Measurements from ENCODE around the gene TCAF1.
"Not testable (repeated sequence)": the region's sequence is repeated elsewhere in the genome, so short reads cannot be mapped to it uniquely, and the experiment has no call there.

TCAF1 gene

DNA sequence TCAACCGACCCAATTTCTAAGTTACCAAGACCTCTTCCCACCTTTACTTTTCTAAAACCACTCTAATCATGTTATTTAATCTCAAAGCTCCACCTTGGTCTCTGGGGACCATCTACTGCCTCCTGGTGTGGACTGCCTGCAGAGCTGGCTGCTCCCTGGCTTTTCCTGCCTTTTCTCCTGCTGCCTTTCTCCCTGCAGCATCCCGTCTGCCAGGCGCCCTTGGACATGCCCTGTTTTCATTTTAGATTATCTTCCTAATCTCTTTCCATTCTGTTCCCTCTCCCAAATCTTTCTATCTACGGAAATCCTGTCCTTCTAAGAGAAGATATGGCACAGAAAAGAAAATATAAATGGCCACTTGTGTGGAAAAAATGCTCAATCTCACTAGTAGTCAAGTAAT is 23.1 kb downstream of the TCAF1 start:
- no peaks in the 10 kb centered on the region for H3K9me2 ChIP-seq (replicated peaks; ENCODE audit: low read depth, low read length)
- H3K4me2 ChIP-seq (ENCODE audit: low read depth, low read length, poor library complexity, severe bottlenecking), result no peak overlapping the region
- H3K27me3 ChIP-seq (ENCODE audit: insufficient read depth, low read length, poor library complexity, severe bottlenecking), result no peaks in the 10 kb centered on the region
- H3K9me3 ChIP-seq (ENCODE audit: insufficient read depth, low read depth, low read length), result no peaks in the 10 kb centered on the region
- no peak for TF ChIP-seq EZH2phosphoT487 (IDR thresholded peaks at IDR 0.05; ENCODE audit: borderline replicate concordance)
- TF ChIP-seq CTCF (conservative IDR thresholded peaks at IDR 0.05; ENCODE audit: low read length), result no peak
- H3K36me3 ChIP-seq (ENCODE audit: insufficient read depth, low read length), result no peaks in the 10 kb centered on the region
- H3K79me2 ChIP-seq (ENCODE audit: insufficient read depth, low read length), result no peaks in the 10 kb centered on the region
- H3K4me1 ChIP-seq (ENCODE audit: insufficient read depth, low read length, poor library complexity, severe bottlenecking), result no peaks in the 10 kb centered on the region
- H3F3A ChIP-seq (ENCODE audit: low read depth), result no peaks in the 10 kb centered on the region
- no peaks in the 10 kb centered on the region for H4K20me1 ChIP-seq (ENCODE audit: insufficient read depth, low read length, poor library complexity, severe bottlenecking)
- no peak overlapping the region for H3K4me3 ChIP-seq (ENCODE audit: low read length, poor library complexity, severe bottlenecking)
- H2AFZ ChIP-seq (ENCODE audit: low read length), result no peak overlapping the region
- no peak overlapping the region for H3K9ac ChIP-seq (ENCODE audit: low read depth, low read length, poor library complexity, severe bottlenecking)

GRCh38 chr7:143877098-143877497 is 24.9 kb downstream of the TCAF1 start:
- Histone ChIP-seq H3K4me2 (ENCODE audit: low read depth, low read length, poor library complexity, severe bottlenecking) (no peak overlapping the region), H3K9me2 (replicated peaks; ENCODE audit: low read depth, low read length) (no peaks in the 10 kb centered on the region), H3K27me3 (ENCODE audit: insufficient read depth, low read length, poor library complexity, severe bottlenecking) (no peaks in the 10 kb centered on the region), H3K4me3 (ENCODE audit: low read length, poor library complexity, severe bottlenecking) (no peak overlapping the region), H4K20me1 (ENCODE audit: insufficient read depth, low read length, poor library complexity, severe bottlenecking) (no peaks in the 10 kb centered on the region), H3K9ac (ENCODE audit: low read depth, low read length, poor library complexity, severe bottlenecking) (no peak overlapping the region), H3K36me3 (ENCODE audit: insufficient read depth, low read length) (no peaks in the 10 kb centered on the region), H3K9me3 (ENCODE audit: insufficient read depth, low read depth, low read length) (no peaks in the 10 kb centered on the region), H3K79me2 (ENCODE audit: insufficient read depth, low read length) (no peaks in the 10 kb centered on the region), H3K4me1 (ENCODE audit: insufficient read depth, low read length, poor library complexity, severe bottlenecking) (no peaks in the 10 kb centered on the region), H2AFZ (ENCODE audit: low read length) (no peak overlapping the region), H3F3A (ENCODE audit: low read depth) (no peaks in the 10 kb centered on the region)
- TF ChIP-seq CTCF (conservative IDR thresholded peaks at IDR 0.05; ENCODE audit: low read length) (no peak), EZH2phosphoT487 (IDR thresholded peaks at IDR 0.05; ENCODE audit: borderline replicate concordance) (no peak)

- Histone ChIP-seq H3K4me2 (ENCODE audit: low read depth, low read length, poor library complexity, severe bottlenecking) (no peak overlapping the region), H3K4me1 (ENCODE audit: insufficient read depth, low read length, poor library complexity, severe bottlenecking) (no peaks in the 10 kb centered on the region), H3K27me3 (ENCODE audit: insufficient read depth, low read length, poor library complexity, severe bottlenecking) (no peaks in the 10 kb centered on the region), H3K4me3 (ENCODE audit: low read length, poor library complexity, severe bottlenecking) (no peak overlapping the region), H3K9me2 (replicated peaks; ENCODE audit: low read depth, low read length) (no peaks in the 10 kb centered on the region), H3K9ac (ENCODE audit: low read depth, low read length, poor library complexity, severe bottlenecking) (no peak overlapping the region), H3K36me3 (ENCODE audit: insufficient read depth, low read length) (no peaks in the 10 kb centered on the region), H3K79me2 (ENCODE audit: insufficient read depth, low read length) (no peaks in the 10 kb centered on the region), H3K9me3 (ENCODE audit: insufficient read depth, low read depth, low read length) (no peaks in the 10 kb centered on the region), H3F3A (ENCODE audit: low read depth) (no peaks in the 10 kb centered on the region), H4K20me1 (ENCODE audit: insufficient read depth, low read length, poor library complexity, severe bottlenecking) (no peaks in the 10 kb centered on the region), H2AFZ (ENCODE audit: low read length) (no peak overlapping the region)
- TF ChIP-seq EZH2phosphoT487 (IDR thresholded peaks at IDR 0.05; ENCODE audit: borderline replicate concordance), result no peak
- TF ChIP-seq CTCF (conservative IDR thresholded peaks at IDR 0.05; ENCODE audit: low read length), result no peak
Observed at GRCh38 chr7:143876218-143876617, 25.8 kb downstream of the TCAF1 start.

DNA sequence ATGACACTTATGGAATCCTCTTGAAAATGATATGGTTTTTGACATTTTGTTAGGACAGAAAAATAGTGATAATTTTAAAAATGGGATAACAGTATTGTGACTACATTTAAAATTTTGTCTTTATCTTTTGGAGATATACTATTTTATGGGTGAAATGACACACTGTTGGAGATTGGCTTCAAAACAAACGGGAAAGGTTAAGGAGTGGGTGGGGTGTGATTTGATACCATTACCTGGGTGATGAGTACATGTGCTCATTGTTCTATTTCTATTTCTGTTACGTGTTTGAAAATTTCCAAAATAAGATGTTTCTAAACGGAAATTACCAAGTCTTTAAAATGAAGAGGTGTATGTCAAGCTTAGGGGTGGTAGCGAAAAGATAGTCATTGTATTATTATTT is 28.7 kb downstream of the TCAF1 start:
- H3K4me2 ChIP-seq (ENCODE audit: low read depth, low read length, poor library complexity, severe bottlenecking); H3K36me3 ChIP-seq (ENCODE audit: insufficient read depth, low read length); H3K79me2 ChIP-seq (ENCODE audit: insufficient read depth, low read length); H3K4me3 ChIP-seq (ENCODE audit: low read length, poor library complexity, severe bottlenecking); H3K9ac ChIP-seq (ENCODE audit: low read depth, low read length, poor library complexity, severe bottlenecking); H3F3A ChIP-seq (ENCODE audit: low read depth); H3K9me2 ChIP-seq (replicated peaks; ENCODE audit: low read depth, low read length); H3K27me3 ChIP-seq (ENCODE audit: insufficient read depth, low read length, poor library complexity, severe bottlenecking); H3K4me1 ChIP-seq (ENCODE audit: insufficient read depth, low read length, poor library complexity, severe bottlenecking); H2AFZ ChIP-seq (ENCODE audit: low read length); H3K9me3 ChIP-seq (ENCODE audit: insufficient read depth, low read depth, low read length); H4K20me1 ChIP-seq (ENCODE audit: insufficient read depth, low read length, poor library complexity, severe bottlenecking): not testable (repeated sequence)

DNA sequence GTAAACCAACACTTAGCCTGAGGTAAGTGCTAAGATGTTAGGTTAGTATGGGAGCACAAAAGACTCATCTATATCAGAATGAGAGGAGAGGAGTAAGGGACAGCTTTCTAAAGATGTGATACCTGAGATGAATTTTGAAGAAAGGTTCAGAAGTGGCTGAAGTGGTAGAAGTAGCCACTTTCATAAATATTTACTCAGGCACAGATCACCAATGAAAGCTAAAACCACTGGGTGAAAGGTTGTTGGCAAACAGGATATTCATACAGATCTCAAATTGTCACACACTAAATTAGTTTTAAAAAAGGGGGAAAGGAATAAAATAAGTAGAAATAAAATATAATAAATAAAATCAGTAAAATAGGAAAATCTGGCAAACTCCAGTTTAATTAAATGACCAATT is 30.4 kb downstream of the TCAF1 start:
- not testable (repeated sequence) for H3F3A ChIP-seq (ENCODE audit: low read depth); H3K4me1 ChIP-seq (ENCODE audit: insufficient read depth, low read length, poor library complexity, severe bottlenecking); H3K36me3 ChIP-seq (ENCODE audit: insufficient read depth, low read length); H3K4me2 ChIP-seq (ENCODE audit: low read depth, low read length, poor library complexity, severe bottlenecking); H3K4me3 ChIP-seq (ENCODE audit: low read length, poor library complexity, severe bottlenecking); H2AFZ ChIP-seq (ENCODE audit: low read length); H4K20me1 ChIP-seq (ENCODE audit: insufficient read depth, low read length, poor library complexity, severe bottlenecking); H3K9me3 ChIP-seq (ENCODE audit: insufficient read depth, low read depth, low read length); H3K27me3 ChIP-seq (ENCODE audit: insufficient read depth, low read length, poor library complexity, severe bottlenecking); H3K9me2 ChIP-seq (replicated peaks; ENCODE audit: low read depth, low read length); H3K9ac ChIP-seq (ENCODE audit: low read depth, low read length, poor library complexity, severe bottlenecking); H3K79me2 ChIP-seq (ENCODE audit: insufficient read depth, low read length)

Measured in Loucy (cell line).